ENCODE measurements around the gene PLEKHG2. TPM values are rescaled to one million over a fixed set of nuclear protein-coding genes. Genes with fewer than 3 reads are reported as not detected.

Gene PLEKHG2
- total and polyA plus RNA-seq, 9 of the 15 experiments (the other 6 are each of a cell fraction or from before 2014, with no cell fraction given): 0.98 to 45.7 (median 9.8) TPM

DNA sequence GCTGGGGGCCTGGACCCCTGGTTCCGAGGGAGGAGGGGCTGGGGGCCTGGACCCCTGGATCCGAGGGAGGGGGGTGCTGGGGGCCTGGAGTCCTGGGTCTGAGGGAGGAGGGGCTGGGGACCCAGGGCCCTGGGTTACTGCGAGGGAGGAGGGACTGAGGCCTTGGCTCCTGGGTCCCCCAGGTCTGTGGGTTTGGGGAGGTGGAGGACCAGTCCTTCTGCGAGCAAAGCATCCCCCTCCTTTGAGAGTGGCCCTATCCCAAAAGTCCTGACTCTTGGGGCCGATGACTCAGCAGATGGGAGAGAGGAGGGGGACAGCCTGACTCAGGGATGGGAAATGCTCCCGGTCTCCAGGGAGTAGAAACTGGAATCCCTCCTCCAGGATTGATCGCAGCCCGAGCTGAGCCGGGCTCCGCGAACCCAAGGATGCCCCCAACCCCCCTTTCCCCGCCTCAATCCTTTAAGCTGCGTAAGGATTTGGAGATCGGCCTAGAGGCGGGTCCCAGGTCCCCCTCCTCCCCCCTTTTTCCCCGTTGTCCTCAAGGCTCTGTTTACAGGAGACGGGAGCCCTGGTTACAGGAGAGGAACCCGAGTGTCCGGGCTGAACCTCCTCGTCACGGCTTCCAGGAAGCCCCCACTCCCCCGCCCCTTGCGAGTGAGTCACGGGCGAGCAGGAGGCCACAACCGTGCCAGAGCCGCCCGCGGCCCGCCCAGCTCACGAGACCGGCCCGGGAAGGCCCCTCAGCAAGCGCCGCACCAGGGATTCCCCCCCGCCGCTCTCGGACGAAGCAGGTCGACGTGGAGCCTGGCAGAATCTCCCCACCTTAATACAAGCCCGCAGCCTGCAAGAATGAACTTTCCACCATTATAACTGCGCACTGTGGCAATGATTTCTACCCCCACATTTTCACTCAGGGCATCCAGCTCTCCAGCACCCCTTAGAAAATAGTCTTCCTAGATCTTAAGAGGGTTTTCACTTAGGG, 8.8 kb upstream of the PLEKHG2 start (continued):
- TF ChIP-seq RCOR1 (IDR thresholded peaks at IDR 0.05; ENCODE audit: borderline replicate concordance in 1 of 2, low read depth in 2 of 2, low read length in 2 of 2) (peak in 1 of 2 experiments; percentile 35; a peak in 1 of 4 replicates), CBX5 (IDR thresholded peaks at IDR 0.05; ENCODE audit: borderline replicate concordance, low read depth) (no peak), FOSL1 (tag; conservative IDR thresholded peaks at IDR 0.05) (peak; percentile 98), ZNF384 (IDR thresholded peaks at IDR 0.05; ENCODE audit: low read depth, low read length) (no peak), SRF (CRISPR knock-in tag; IDR thresholded peaks at IDR 0.05) (no peak), ELF4 (CRISPR knock-in tag; IDR thresholded peaks at IDR 0.05) (no peak), FOXA3 (CRISPR knock-in tag; conservative IDR thresholded peaks at IDR 0.05 in 1 of 2, IDR thresholded peaks at IDR 0.05 in 1 of 2) (no peak), LEF1 (IDR thresholded peaks at IDR 0.05) (peak; percentile 98), HCFC1 (IDR thresholded peaks at IDR 0.05; ENCODE audit: low read depth, low read length) (no peak), ZNF77 (CRISPR knock-in tag; IDR thresholded peaks at IDR 0.05) (no peak), NR2C2 (CRISPR knock-in tag; IDR thresholded peaks at IDR 0.05) (no peak), NR2C2 (tag; IDR thresholded peaks at IDR 0.05) (no peak), ZNF699 (CRISPR knock-in tag; IDR thresholded peaks at IDR 0.05; ENCODE audit: insufficient replicate concordance) (no peak), YY1 (IDR thresholded peaks at IDR 0.05; ENCODE audit: borderline replicate concordance in 1 of 3, control insufficient read depth in 1 of 3, extremely low read depth in 1 of 3, insufficient read depth in 3 of 3, insufficient read length in 1 of 3, insufficient replicate concordance in 2 of 3, low read depth in 1 of 3, low read length in 2 of 3) (peak in 2 of 3 experiments; percentile 8 to 32), ZNF79 (CRISPR knock-in tag; IDR thresholded peaks at IDR 0.05; ENCODE audit: low read depth) (no peak)
- TF ChIP-seq, protein P1, sequence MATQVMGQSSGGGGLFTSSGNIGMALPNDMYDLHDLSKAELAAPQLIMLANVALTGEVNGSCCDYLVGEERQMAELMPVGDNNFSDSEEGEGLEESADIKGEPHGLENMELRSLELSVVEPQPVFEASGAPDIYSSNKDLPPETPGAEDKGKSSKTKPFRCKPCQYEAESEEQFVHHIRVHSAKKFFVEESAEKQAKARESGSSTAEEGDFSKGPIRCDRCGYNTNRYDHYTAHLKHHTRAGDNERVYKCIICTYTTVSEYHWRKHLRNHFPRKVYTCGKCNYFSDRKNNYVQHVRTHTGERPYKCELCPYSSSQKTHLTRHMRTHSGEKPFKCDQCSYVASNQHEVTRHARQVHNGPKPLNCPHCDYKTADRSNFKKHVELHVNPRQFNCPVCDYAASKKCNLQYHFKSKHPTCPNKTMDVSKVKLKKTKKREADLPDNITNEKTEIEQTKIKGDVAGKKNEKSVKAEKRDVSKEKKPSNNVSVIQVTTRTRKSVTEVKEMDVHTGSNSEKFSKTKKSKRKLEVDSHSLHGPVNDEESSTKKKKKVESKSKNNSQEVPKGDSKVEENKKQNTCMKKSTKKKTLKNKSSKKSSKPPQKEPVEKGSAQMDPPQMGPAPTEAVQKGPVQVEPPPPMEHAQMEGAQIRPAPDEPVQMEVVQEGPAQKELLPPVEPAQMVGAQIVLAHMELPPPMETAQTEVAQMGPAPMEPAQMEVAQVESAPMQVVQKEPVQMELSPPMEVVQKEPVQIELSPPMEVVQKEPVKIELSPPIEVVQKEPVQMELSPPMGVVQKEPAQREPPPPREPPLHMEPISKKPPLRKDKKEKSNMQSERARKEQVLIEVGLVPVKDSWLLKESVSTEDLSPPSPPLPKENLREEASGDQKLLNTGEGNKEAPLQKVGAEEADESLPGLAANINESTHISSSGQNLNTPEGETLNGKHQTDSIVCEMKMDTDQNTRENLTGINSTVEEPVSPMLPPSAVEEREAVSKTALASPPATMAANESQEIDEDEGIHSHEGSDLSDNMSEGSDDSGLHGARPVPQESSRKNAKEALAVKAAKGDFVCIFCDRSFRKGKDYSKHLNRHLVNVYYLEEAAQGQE (IDR thresholded peaks at IDR 0.05; ENCODE audit: borderline replicate concordance): no peak; the same call in 1 of the 2 replicates
- TF ChIP-seq, protein P1 (CRISPR knock-in tag; IDR thresholded peaks at IDR 0.05; ENCODE audit: low read depth): no peak
- TF ChIP-seq, protein P2, sequence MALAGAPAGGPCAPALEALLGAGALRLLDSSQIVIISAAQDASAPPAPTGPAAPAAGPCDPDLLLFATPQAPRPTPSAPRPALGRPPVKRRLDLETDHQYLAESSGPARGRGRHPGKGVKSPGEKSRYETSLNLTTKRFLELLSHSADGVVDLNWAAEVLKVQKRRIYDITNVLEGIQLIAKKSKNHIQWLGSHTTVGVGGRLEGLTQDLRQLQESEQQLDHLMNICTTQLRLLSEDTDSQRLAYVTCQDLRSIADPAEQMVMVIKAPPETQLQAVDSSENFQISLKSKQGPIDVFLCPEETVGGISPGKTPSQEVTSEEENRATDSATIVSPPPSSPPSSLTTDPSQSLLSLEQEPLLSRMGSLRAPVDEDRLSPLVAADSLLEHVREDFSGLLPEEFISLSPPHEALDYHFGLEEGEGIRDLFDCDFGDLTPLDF (CRISPR knock-in tag; IDR thresholded peaks at IDR 0.05): peak; percentile 54; the same call in 1 of the 2 replicates
